Endodermal cell (in vitro differentiated cells): ENCODE data around the gene ANGPTL8. TPM values are rescaled to one million over a fixed set of nuclear protein-coding genes. Genes with fewer than 3 reads are reported as not detected.

Experiments
- DNase-seq: peaks from one replicate; pipeline ENCODE4 v3.0.0-alpha.2; 2017
- H3K27ac ChIP-seq: 2 replicates; pipeline ENCODE4 v1.5.1; 2013; ENCODE audit warnings: mild to moderate bottlenecking, low read depth, low read length, moderate library complexity
- H3K27me3 ChIP-seq: 2 replicates; pipeline ENCODE4 v1.6.1; 2013; ENCODE audit warnings: mild to moderate bottlenecking, low read length, moderate library complexity; ENCODE audit not compliant: insufficient read depth, control insufficient read depth, poor library complexity, severe bottlenecking
- H3K36me3 ChIP-seq: 2 replicates; pipeline ENCODE4 v1.7.0; 2013; ENCODE audit warnings: mild to moderate bottlenecking, low read length, moderate library complexity; ENCODE audit not compliant: control insufficient read depth, insufficient read depth
- H3K4me1 ChIP-seq: one replicate; pipeline ENCODE4 v1.7.0; 2013; ENCODE audit warnings: low read length; ENCODE audit not compliant: control insufficient read depth, insufficient read depth
- H3K4me3 ChIP-seq: 2 replicates; pipeline ENCODE4 v1.5.1; 2013; ENCODE audit warnings: mild to moderate bottlenecking, low read length, moderate library complexity
- H3K9ac ChIP-seq: 2 replicates; pipeline ENCODE4 v1.6.1; 2013; ENCODE audit warnings: mild to moderate bottlenecking, low read length, moderate library complexity; ENCODE audit not compliant: poor library complexity, severe bottlenecking; ENCODE audit errors: extremely low read depth
- H3K9me3 ChIP-seq: 2 replicates; pipeline ENCODE4 v1.6.1; 2013; ENCODE audit warnings: mild to moderate bottlenecking, low read length, moderate library complexity; ENCODE audit not compliant: control insufficient read depth
- H3K27ac Mint-ChIP-seq: 2 replicates; pipeline ENCODE4 v1.8.0; 2020; ENCODE audit warnings: mixed read lengths
- H3K27me3 Mint-ChIP-seq: 2 replicates; pipeline ENCODE4 v1.8.0; 2021; ENCODE audit warnings: mild to moderate bottlenecking, mixed read lengths; ENCODE audit not compliant: insufficient read depth
- H3K36me3 Mint-ChIP-seq: 2 replicates; pipeline ENCODE4 v1.8.0; 2020; ENCODE audit warnings: low read depth, mixed read lengths
- H3K4me1 Mint-ChIP-seq: 2 replicates; pipeline ENCODE4 v1.8.0; 2020; ENCODE audit warnings: mixed read lengths
- H3K4me3 Mint-ChIP-seq: 2 replicates; pipeline ENCODE4 v1.8.0; 2020; ENCODE audit warnings: mild to moderate bottlenecking, moderate library complexity, mixed read lengths
- H3K9me3 Mint-ChIP-seq: 2 replicates; pipeline ENCODE4 v1.8.0; 2020; ENCODE audit warnings: mild to moderate bottlenecking, mixed read lengths
- WGBS, 2 experiments: methylation state at CpG; one replicate each; pipeline versions ENCODE4 v1.1.5 to v1.1.7; 2013; ENCODE audit warnings: missing lambda C conversion rate in 2 of 2, mixed read lengths in 1 of 2; ENCODE audit not compliant: insufficient coverage in 1 of 2, insufficient read length in 1 of 2; 5-methylcytosine and 5-hydroxymethylcytosine counted together
- total RNA-seq, 2 donors: library from RNA; stranded (reverse); fragmentation: NEBNext Ultra II Directional in 1 of 2; extraction: Animal tissue kit (Norgen Biotek cat#: 25700) in 1 of 2; gene quantifications; 2 replicates in 1 of 2; 3 replicates in 1 of 2; pipeline ENCODE4 v1.2.1, GENCODE V29; 2021
- TF ChIP-seq, protein P1 (sequence below): fragments of 200-600 bp; sonication (generic); conservative IDR thresholded peaks from 2 replicates; pipeline ENCODE4 v1.5.0; 2021; ENCODE audit warnings: antibody characterized with exemption, mild to moderate bottlenecking

ANGPTL8 gene
- total RNA-seq, 2 donors from 2014 or later = not detected

DNA sequence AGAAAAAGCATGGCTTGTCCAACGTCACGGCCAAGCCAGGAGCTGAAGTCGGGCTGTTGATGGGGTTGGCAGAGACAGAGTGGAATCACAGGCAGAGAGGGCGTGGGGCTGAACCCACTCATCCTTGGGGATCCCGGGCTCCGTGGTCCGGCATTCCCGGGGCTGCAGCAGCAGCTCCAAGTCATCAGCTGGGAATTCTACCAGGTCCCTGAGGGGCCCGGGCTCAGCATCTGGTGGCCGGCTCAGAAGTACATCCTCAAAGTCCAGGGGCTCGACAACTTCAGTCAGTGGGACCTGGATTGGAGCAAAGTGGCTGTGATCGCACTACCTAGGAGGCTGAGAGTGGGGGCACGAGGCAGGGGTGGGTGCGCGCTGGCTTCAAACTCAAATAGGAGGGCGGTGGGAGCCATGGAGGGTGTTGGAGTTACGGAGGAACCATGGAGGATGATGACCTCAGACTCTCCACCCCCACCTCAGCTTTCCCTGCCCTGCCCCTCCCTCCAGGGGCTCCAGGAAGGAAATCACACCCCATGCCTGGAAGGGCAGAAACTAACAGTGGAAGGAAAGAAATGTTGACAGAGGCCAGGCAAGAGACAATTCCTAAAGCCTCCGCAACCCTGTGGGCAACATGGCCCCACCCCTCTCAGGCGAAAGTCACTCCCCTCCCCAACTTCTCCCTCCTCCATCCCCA, 13.4 kb downstream of the ANGPTL8 start:
- 92 to 93% methylated on average over 10 to 17 of the region's 19 CpGs for WGBS, 2 experiments
- TF ChIP-seq, protein P1, sequence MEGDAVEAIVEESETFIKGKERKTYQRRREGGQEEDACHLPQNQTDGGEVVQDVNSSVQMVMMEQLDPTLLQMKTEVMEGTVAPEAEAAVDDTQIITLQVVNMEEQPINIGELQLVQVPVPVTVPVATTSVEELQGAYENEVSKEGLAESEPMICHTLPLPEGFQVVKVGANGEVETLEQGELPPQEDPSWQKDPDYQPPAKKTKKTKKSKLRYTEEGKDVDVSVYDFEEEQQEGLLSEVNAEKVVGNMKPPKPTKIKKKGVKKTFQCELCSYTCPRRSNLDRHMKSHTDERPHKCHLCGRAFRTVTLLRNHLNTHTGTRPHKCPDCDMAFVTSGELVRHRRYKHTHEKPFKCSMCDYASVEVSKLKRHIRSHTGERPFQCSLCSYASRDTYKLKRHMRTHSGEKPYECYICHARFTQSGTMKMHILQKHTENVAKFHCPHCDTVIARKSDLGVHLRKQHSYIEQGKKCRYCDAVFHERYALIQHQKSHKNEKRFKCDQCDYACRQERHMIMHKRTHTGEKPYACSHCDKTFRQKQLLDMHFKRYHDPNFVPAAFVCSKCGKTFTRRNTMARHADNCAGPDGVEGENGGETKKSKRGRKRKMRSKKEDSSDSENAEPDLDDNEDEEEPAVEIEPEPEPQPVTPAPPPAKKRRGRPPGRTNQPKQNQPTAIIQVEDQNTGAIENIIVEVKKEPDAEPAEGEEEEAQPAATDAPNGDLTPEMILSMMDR = no peak
- Mint-ChIP-seq H3K4me3 (no peak overlapping the region), H3K4me1 (no peaks in the 10 kb centered on the region), H3K27ac (peak overlapping the region; percentile 58), H3K9me3 (no peaks in the 10 kb centered on the region), H3K36me3 (peaks cover 25% of the 10 kb centered on the region), H3K27me3 (no peaks in the 10 kb centered on the region)
- H3K9ac ChIP-seq = no peak overlapping the region
- H3K9me3 ChIP-seq = no peaks in the 10 kb centered on the region
- H3K36me3 ChIP-seq = peaks cover 33% of the 10 kb centered on the region
- no peak overlapping the region for H3K27ac ChIP-seq
- no peak overlapping the region for H3K4me3 ChIP-seq
- H3K4me1 ChIP-seq = peaks cover 3% of the 10 kb centered on the region
- no peak for DNase-seq
- no peaks in the 10 kb centered on the region for H3K27me3 ChIP-seq

GRCh38 chr19:11254666-11255065, 15.2 kb downstream of the ANGPTL8 start:
- no peak overlapping the region for H3K4me3 Mint-ChIP-seq
- Histone ChIP-seq H3K27me3 (no peaks in the 10 kb centered on the region), H3K4me3 (no peak overlapping the region), H3K9me3 (no peaks in the 10 kb centered on the region), H3K36me3 (peaks cover 22% of the 10 kb centered on the region), H3K9ac (no peak overlapping the region), H3K4me1 (peaks cover 3% of the 10 kb centered on the region), H3K27ac (no peak overlapping the region)
- no peak for DNase-seq
- peaks cover 22% of the 10 kb centered on the region for H3K36me3 Mint-ChIP-seq
- 93% methylated on average over 5 of the region's 5 CpGs for WGBS, 2 experiments
- H3K27ac Mint-ChIP-seq = no peak overlapping the region
- no peaks in the 10 kb centered on the region for H3K4me1 Mint-ChIP-seq
- no peaks in the 10 kb centered on the region for H3K9me3 Mint-ChIP-seq
- TF ChIP-seq, protein P1 = no peak
- no peaks in the 10 kb centered on the region for H3K27me3 Mint-ChIP-seq

DNA sequence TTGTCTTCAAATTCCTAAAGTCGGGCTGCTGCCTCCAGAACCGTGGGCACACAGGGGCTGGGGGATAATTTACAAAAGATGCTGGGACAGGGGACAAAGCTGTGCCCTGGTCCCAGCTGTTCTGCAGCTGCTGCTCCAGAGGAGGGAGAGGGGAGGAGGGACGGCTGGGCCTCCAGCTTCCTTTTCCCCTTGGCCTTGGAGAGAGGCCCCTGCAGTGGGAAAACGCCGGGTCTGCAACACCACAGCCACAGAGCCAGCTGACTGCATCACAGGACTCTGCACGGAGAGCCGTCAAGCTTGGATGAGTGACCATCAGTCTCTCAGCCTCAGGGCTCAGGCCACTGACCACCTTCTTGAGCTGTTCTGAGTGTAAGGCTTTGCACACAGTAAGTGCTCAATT, 16.8 kb downstream of the ANGPTL8 start:
- Mint-ChIP-seq H3K36me3 (peaks cover 13% of the 10 kb centered on the region), H3K27ac (no peak overlapping the region), H3K4me1 (no peaks in the 10 kb centered on the region), H3K4me3 (no peak overlapping the region), H3K9me3 (no peaks in the 10 kb centered on the region), H3K27me3 (no peaks in the 10 kb centered on the region)
- H3K9ac ChIP-seq = no peak overlapping the region
- H3K4me1 ChIP-seq = peaks cover 3% of the 10 kb centered on the region
- TF ChIP-seq, protein P1 = no peak
- no peaks in the 10 kb centered on the region for H3K9me3 ChIP-seq
- no peak overlapping the region for H3K4me3 ChIP-seq
- H3K27me3 ChIP-seq = no peaks in the 10 kb centered on the region
- peak overlapping the region; percentile 32 for H3K27ac ChIP-seq
- peaks cover 12% of the 10 kb centered on the region for H3K36me3 ChIP-seq
- no peak for DNase-seq
- 57 to 84% methylated on average over 5 to 7 of the region's 7 CpGs for WGBS, 2 experiments
